ENCODE data around the gene SLC25A6. TPM values are rescaled to one million over a fixed set of nuclear protein-coding genes. Genes with fewer than 3 reads are reported as not detected.
A peak's percentile ranks its signal among the peaks of the same experiment; 100 is the strongest.

The SLC25A6 gene
- total and polyA plus RNA-seq, 9 donors, result 105 to 703 (median 519) TPM

DNA sequence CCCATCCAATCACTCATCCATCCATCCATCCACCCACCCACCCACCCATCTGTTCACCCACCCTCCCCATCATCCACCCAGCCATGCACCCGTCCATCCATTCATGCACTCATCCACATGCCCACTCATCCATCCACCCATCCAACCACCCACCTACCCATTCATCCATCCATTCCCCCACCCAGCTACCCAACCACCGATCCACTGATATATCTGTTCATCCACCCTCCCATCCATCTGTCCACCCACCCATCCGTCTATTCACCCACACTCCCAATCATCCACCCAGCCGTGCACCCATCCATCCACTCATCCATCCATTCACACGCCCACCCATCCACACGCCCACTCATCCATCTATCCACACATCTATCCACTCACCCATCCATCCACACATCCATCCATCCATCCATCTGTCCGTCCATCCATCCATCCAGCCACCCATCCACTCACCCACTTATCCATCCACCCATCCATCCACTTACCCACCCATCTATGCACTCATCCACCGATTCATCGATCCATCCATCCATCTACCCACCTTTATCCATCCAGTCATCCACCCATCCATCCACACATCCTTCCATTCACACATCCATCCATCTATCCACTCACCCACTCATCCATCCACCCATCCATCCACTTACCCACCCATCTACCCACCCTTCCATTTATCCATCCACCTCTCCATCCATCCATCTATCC lies 32.4 kb upstream of the SLC25A6 start:
- H3K27me3 ChIP-seq, result no peaks in the 10 kb centered on the region
- WGBS, 3 donors, result 72 to 87% (median 73%) methylated on average over 9 of the region's 9 CpGs
- H3K4me3 ChIP-seq, result no peak overlapping the region
- H3K27ac ChIP-seq, result no peak overlapping the region
- DNase-seq, result no peak
- H3K36me3 ChIP-seq, result no peaks in the 10 kb centered on the region
- TF ChIP-seq EP300 (IDR thresholded peaks at IDR 0.05) (no peak), CTCF (IDR thresholded peaks at IDR 0.05) (no peak), POLR2A (IDR thresholded peaks at IDR 0.05) (no peak)
- H3K4me1 ChIP-seq (ENCODE audit: insufficient read depth), result no peaks in the 10 kb centered on the region
- peaks cover 0 to 4% of the 10 kb centered on the region in 2 donors for H3K9me3 ChIP-seq
- intact Hi-C loops (cut with DNase I), result no loop called here

GRCh38 chrX:1423215-1423614 lies 31.3 kb upstream of the SLC25A6 start:
- TF ChIP-seq POLR2A (IDR thresholded peaks at IDR 0.05) (no peak), EP300 (IDR thresholded peaks at IDR 0.05) (no peak), CTCF (IDR thresholded peaks at IDR 0.05) (no peak)
- Histone ChIP-seq H3K27ac (no peak overlapping the region), H3K4me1 (ENCODE audit: insufficient read depth) (no peaks in the 10 kb centered on the region), H3K4me3 (no peak overlapping the region), H3K27me3 (no peaks in the 10 kb centered on the region), H3K36me3 (no peaks in the 10 kb centered on the region), H3K9me3 (peaks cover 0 to 4% of the 10 kb centered on the region in 2 donors)
- peak in 1 of 5 donors; percentile 7 for DNase-seq
- 50 to 78% (median 50%) methylated on average over 2 of the region's 2 CpGs for WGBS, 3 donors
- intact Hi-C loops (cut with DNase I), result no loop called here

DNA sequence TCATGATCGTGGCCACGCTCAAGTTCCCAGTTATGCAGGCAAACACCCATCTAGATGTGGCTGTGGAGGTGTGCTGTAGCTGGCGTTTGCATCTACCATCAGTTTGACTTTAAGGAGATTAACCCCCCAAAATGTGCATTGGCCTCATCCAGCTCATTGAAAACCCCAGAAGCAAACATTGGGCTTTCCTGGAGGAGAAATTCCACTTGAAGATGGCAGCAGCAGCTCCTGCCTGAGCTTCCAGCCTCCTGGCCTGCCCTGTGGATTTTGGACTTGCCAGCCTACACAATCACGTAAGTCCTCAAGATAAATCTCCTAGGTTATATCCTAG lies 30.2 kb upstream of the SLC25A6 start:
- H3K4me3 ChIP-seq, result no peak overlapping the region
- WGBS, 3 donors, result 96 to 99% (median 98%) methylated on average over 4 of the region's 4 CpGs
- intact Hi-C loops (cut with DNase I), result no loop called here
- no peaks in the 10 kb centered on the region for H3K4me1 ChIP-seq (ENCODE audit: insufficient read depth)
- peaks cover 0 to 4% of the 10 kb centered on the region in 2 donors for H3K9me3 ChIP-seq
- peak in 1 of 5 donors; percentile 13 for DNase-seq
- H3K36me3 ChIP-seq, result no peaks in the 10 kb centered on the region
- no peak for TF ChIP-seq POLR2A (IDR thresholded peaks at IDR 0.05)
- no peak for TF ChIP-seq EP300 (IDR thresholded peaks at IDR 0.05)
- no peak for TF ChIP-seq CTCF (IDR thresholded peaks at IDR 0.05)
- no peak overlapping the region for H3K27ac ChIP-seq
- H3K27me3 ChIP-seq, result no peaks in the 10 kb centered on the region

GRCh38 chrX:1421433-1422134 lies 29.7 kb upstream of the SLC25A6 start:
- no peaks in the 10 kb centered on the region for H3K27me3 ChIP-seq
- TF ChIP-seq CTCF (IDR thresholded peaks at IDR 0.05) (no peak), EP300 (IDR thresholded peaks at IDR 0.05) (no peak), POLR2A (IDR thresholded peaks at IDR 0.05) (no peak)
- peak in 1 of 5 donors; percentile 26 for DNase-seq
- no peaks in the 10 kb centered on the region for H3K36me3 ChIP-seq
- peaks cover 0 to 4% of the 10 kb centered on the region in 2 donors for H3K9me3 ChIP-seq
- intact Hi-C loops (cut with DNase I), result no loop called here
- no peaks in the 10 kb centered on the region for H3K4me1 ChIP-seq (ENCODE audit: insufficient read depth)
- H3K4me3 ChIP-seq, result no peak overlapping the region
- WGBS, 3 donors, result 94 to 97% (median 96%) methylated on average over 19 of the region's 19 CpGs
- no peak overlapping the region for H3K27ac ChIP-seq

Data from ovary (tissue), 9 donors.